ENCODE measurements around the gene NMNAT3. TPM values are rescaled to one million over a fixed set of nuclear protein-coding genes. Genes with fewer than 3 reads are reported as not detected.

The NMNAT3 gene
- total RNA-seq, 1 donor from 2014 or later: 13.6 TPM

- H3K27ac Mint-ChIP-seq: no peak overlapping the region
- no peak for DNase-seq (ENCODE audit: low spot score in 2 of 2, unreplicated experiment in 2 of 2)
- H3K9me3 Mint-ChIP-seq: no peaks in the 10 kb centered on the region
- H3K4me3 Mint-ChIP-seq: no peak overlapping the region
- no peak for TF ChIP-seq CTCF (IDR thresholded peaks at IDR 0.05; ENCODE audit: unreplicated experiment)
- H3K27me3 Mint-ChIP-seq (ENCODE audit: low read depth): no peaks in the 10 kb centered on the region
- H3K4me1 Mint-ChIP-seq: peaks cover 6% of the 10 kb centered on the region
- peaks cover 7% of the 10 kb centered on the region for H3K36me3 Mint-ChIP-seq
Observed at GRCh38 chr3:139638518-139638917, 39.3 kb downstream of the NMNAT3 start.

- no peak overlapping the region for H3K4me3 Mint-ChIP-seq
- H3K27me3 Mint-ChIP-seq (ENCODE audit: low read depth): no peaks in the 10 kb centered on the region
- DNase-seq (ENCODE audit: low spot score in 2 of 2, unreplicated experiment in 2 of 2): no peak
- H3K36me3 Mint-ChIP-seq: peaks cover 4% of the 10 kb centered on the region
- peaks cover 9% of the 10 kb centered on the region for H3K4me1 Mint-ChIP-seq
- H3K27ac Mint-ChIP-seq: no peak overlapping the region
- no peak for TF ChIP-seq CTCF (IDR thresholded peaks at IDR 0.05; ENCODE audit: unreplicated experiment)
- no peaks in the 10 kb centered on the region for H3K9me3 Mint-ChIP-seq
Observed at GRCh38 chr3:139636511-139636910, 41.3 kb downstream of the NMNAT3 start.

GRCh38 chr3:139634111-139634635, 43.6 kb downstream of the NMNAT3 start:
- Mint-ChIP-seq H3K4me3 (no peak overlapping the region), H3K36me3 (peaks cover 4% of the 10 kb centered on the region), H3K27ac (peak overlapping the region; percentile 52), H3K9me3 (no peaks in the 10 kb centered on the region), H3K27me3 (ENCODE audit: low read depth) (no peaks in the 10 kb centered on the region), H3K4me1 (peaks cover 10% of the 10 kb centered on the region)
- DNase-seq (ENCODE audit: low spot score in 2 of 2, unreplicated experiment in 2 of 2): no peak
- TF ChIP-seq CTCF (IDR thresholded peaks at IDR 0.05; ENCODE audit: unreplicated experiment): no peak

GRCh38 chr3:139633511-139633910, 44.3 kb downstream of the NMNAT3 start:
- Mint-ChIP-seq H3K9me3 (peaks cover 4% of the 10 kb centered on the region), H3K4me1 (peaks cover 10% of the 10 kb centered on the region), H3K27ac (peak overlapping the region; percentile 36), H3K4me3 (no peak overlapping the region), H3K27me3 (ENCODE audit: low read depth) (no peaks in the 10 kb centered on the region), H3K36me3 (peaks cover 7% of the 10 kb centered on the region)
- TF ChIP-seq CTCF (IDR thresholded peaks at IDR 0.05; ENCODE audit: unreplicated experiment): no peak
- no peak for DNase-seq (ENCODE audit: low spot score in 2 of 2, unreplicated experiment in 2 of 2)

- H3K27me3 Mint-ChIP-seq (ENCODE audit: low read depth): no peaks in the 10 kb centered on the region
- no peak overlapping the region for H3K27ac Mint-ChIP-seq
- H3K4me1 Mint-ChIP-seq: peaks cover 10% of the 10 kb centered on the region
- H3K36me3 Mint-ChIP-seq: peaks cover 11% of the 10 kb centered on the region
- no peak overlapping the region for H3K4me3 Mint-ChIP-seq
- DNase-seq (ENCODE audit: low spot score in 2 of 2, unreplicated experiment in 2 of 2): no peak
- TF ChIP-seq CTCF (IDR thresholded peaks at IDR 0.05; ENCODE audit: unreplicated experiment): no peak
- peaks cover 13% of the 10 kb centered on the region for H3K9me3 Mint-ChIP-seq
Observed at GRCh38 chr3:139630542-139630941, 47.2 kb downstream of the NMNAT3 start.

- Mint-ChIP-seq H3K9me3 (peaks cover 13% of the 10 kb centered on the region), H3K36me3 (peaks cover 8% of the 10 kb centered on the region), H3K27me3 (ENCODE audit: low read depth) (no peaks in the 10 kb centered on the region), H3K4me1 (peaks cover 6% of the 10 kb centered on the region), H3K27ac (no peak overlapping the region), H3K4me3 (no peak overlapping the region)
- TF ChIP-seq CTCF (IDR thresholded peaks at IDR 0.05; ENCODE audit: unreplicated experiment): no peak
- no peak for DNase-seq (ENCODE audit: low spot score in 2 of 2, unreplicated experiment in 2 of 2)
Observed at GRCh38 chr3:139629033-139629432, 48.7 kb downstream of the NMNAT3 start.

All from mesothelial cell of epicardium (in vitro differentiated cells).